T-cell (primary cell): Measurements from ENCODE around the gene SLC35F4. TPM values are rescaled to one million over a fixed set of nuclear protein-coding genes. Genes with fewer than 3 reads are reported as not detected.

Experiments used
- ATAC-seq, 4 experiments: fragments of 200-7000 bp in 3 of 4; fragments of 150-1000 bp in 1 of 4; cut with Tn5 transposase; replicated peaks in 1 of 4; 1 replicate in 3 of 4; 2 replicates in 1 of 4; pipeline ENCODE4 v1.10.0; 2021; ENCODE audit warnings: moderate library complexity in 3 of 4, mild to moderate bottlenecking in 2 of 4, moderate number of reproducible peaks in 1 of 4
- CTCF ChIA-PET, 2 donors: fragments of 300-600 bp; sonication (Branson Sonifier 250); formaldehyde crosslinking; loops; one replicate each; lab custom pipeline; 2022; ENCODE audit warnings: antibody characterized with exemption in 2 of 2; lab: Charles Lee
- POLR2A ChIA-PET, 2 donors: fragments of 300-600 bp; sonication (Branson Sonifier 250); formaldehyde crosslinking; loops; one replicate each; lab custom pipeline; 2022; ENCODE audit warnings: antibody characterized with exemption in 2 of 2; lab: Charles Lee
- DNase-seq, 35 experiments: peaks; one replicate each; pipeline versions ENCODE4 v3.0.0 to v3.0.0-alpha.2; 2013 to 2023
- H3K27ac ChIP-seq: one replicate; pipeline ENCODE4 v1.5.1; 2013; ENCODE audit warnings: low read length
- H3K27me3 ChIP-seq, 2 experiments: replicated peaks in 1 of 2; 1 replicate in 1 of 2; 2 replicates in 1 of 2; pipeline versions ENCODE4 v1.6.1 to v1.7.0; 2013; ENCODE audit warnings: low read length in 1 of 2, mixed read lengths in 1 of 2; ENCODE audit not compliant: control insufficient read depth in 2 of 2, insufficient read depth in 2 of 2; ENCODE audit errors: extremely low read depth in 1 of 2
- H3K36me3 ChIP-seq, 2 donors: 1 replicate in 1 of 2; 2 replicates in 1 of 2; pipeline versions ENCODE4 v1.6.1 to v1.7.0; 2013; ENCODE audit warnings: low read length in 1 of 2; ENCODE audit not compliant: control insufficient read depth in 2 of 2, insufficient read depth in 1 of 2; ENCODE audit errors: extremely low read depth in 1 of 2
- H3K4me1 ChIP-seq, 2 experiments: 1 replicate in 1 of 2; 2 replicates in 1 of 2; pipeline versions ENCODE4 v1.6.1 to v1.7.0; 2013; ENCODE audit warnings: low read length in 2 of 2, mixed read lengths in 1 of 2; ENCODE audit not compliant: insufficient read depth in 2 of 2, control insufficient read depth in 1 of 2; ENCODE audit errors: extremely low read depth in 1 of 2
- H3K4me3 ChIP-seq, 2 donors: 1 replicate in 1 of 2; 2 replicates in 1 of 2; pipeline versions ENCODE4 v1.5.1 to v1.7.0; 2013; ENCODE audit warnings: mild to moderate bottlenecking in 2 of 2, low read length in 1 of 2, moderate library complexity in 1 of 2; ENCODE audit not compliant: control insufficient read depth in 1 of 2; ENCODE audit errors: extremely low read depth in 1 of 2
- H3K9me3 ChIP-seq: 2 replicates; pipeline ENCODE4 v1.7.0; 2013
- H3K27ac Mint-ChIP-seq, 2 donors: one replicate each; pipeline ENCODE4 v1.8.0; 2020 to 2021; ENCODE audit warnings: mild to moderate bottlenecking in 2 of 2, mixed read lengths in 2 of 2
- H3K27me3 Mint-ChIP-seq, 2 donors: one replicate each; pipeline ENCODE4 v1.8.0; 2021 to 2022; ENCODE audit warnings: mixed read lengths in 2 of 2
- H3K36me3 Mint-ChIP-seq: one replicate; pipeline ENCODE4 v1.8.0; 2021; ENCODE audit warnings: mixed read lengths
- H3K4me1 Mint-ChIP-seq, 3 donors: one replicate each; pipeline ENCODE4 v1.8.0; 2020 to 2022; ENCODE audit warnings: mixed read lengths in 3 of 3, mild to moderate bottlenecking in 1 of 3
- H3K4me3 Mint-ChIP-seq, 3 donors: one replicate each; pipeline ENCODE4 v1.8.0; 2020 to 2022; ENCODE audit warnings: mild to moderate bottlenecking in 3 of 3, mixed read lengths in 3 of 3, moderate library complexity in 3 of 3
- H3K9me3 Mint-ChIP-seq, 3 donors: one replicate each; pipeline ENCODE4 v1.8.0; 2020 to 2022; ENCODE audit warnings: mixed read lengths in 3 of 3
- WGBS: methylation state at CpG from one replicate; pipeline ENCODE4 v1.1.5; 2013; ENCODE audit warnings: missing lambda C conversion rate; ENCODE audit not compliant: insufficient coverage; 5-methylcytosine and 5-hydroxymethylcytosine counted together
- total RNA-seq, 35 experiments: library from RNA in 6 of 35; stranded (reverse) in 6 of 35; fragments of 120-200 nt in 1 of 35; gene quantifications; one replicate each; pipeline versions ENCODE4 v1.2.1 to v1.2.4 and lab custom pipeline; 2013 to 2026

Gene SLC35F4
- total RNA-seq, 5 donors from 2014 or later (not counting 1 experiment from before 2014, with no cell fraction given) = not detected

DNA sequence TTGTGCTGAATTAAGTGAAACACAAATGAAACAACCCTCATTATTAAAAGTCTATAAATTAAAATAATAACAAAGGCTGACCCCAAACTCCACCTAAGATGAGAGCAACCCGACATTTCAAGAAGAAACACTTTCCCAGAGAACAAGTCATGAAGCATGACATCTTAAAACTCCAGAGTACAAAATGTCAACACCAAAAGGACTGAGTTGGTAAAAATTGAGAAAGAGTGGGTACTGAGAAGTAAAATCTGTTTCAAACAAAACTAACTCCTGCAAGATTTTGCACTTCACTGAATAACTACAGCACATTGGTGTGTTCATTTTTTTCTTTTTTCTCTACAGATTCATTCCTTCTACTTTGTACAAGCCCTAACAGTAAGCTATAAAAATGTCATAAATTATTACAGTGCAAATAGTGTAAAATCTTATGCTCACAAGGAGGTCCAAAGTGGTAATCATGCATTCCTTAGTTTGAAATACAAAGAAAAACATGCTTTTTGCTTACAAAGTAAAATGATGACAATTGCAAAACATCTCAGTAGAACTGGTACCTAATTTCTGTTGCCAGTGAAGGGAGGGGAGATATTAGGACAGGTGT is 31.8 kb downstream of the SLC35F4 start:
- H3K9me3 ChIP-seq = no peaks in the 10 kb centered on the region
- H3K4me1 Mint-ChIP-seq = no peaks in the 10 kb centered on the region
- no peaks in the 10 kb centered on the region for H3K27me3 ChIP-seq
- H3K27ac Mint-ChIP-seq = no peak overlapping the region
- H3K27ac ChIP-seq = no peak overlapping the region
- H3K36me3 Mint-ChIP-seq = no peaks in the 10 kb centered on the region
- ChIA-PET CTCF (no interaction called here), POLR2A (no interaction called here)
- no peak for DNase-seq
- WGBS = no CpG with 5 or more reads among the region's 1 CpG
- no peak for ATAC-seq
- no peak overlapping the region for H3K4me3 ChIP-seq
- H3K9me3 Mint-ChIP-seq = peaks cover 0 to 1% (median 0%) of the 10 kb centered on the region in 3 donors
- no peak overlapping the region for H3K4me3 Mint-ChIP-seq
- H3K27me3 Mint-ChIP-seq = peaks cover 0 to 16% of the 10 kb centered on the region in 2 donors
- no peaks in the 10 kb centered on the region for H3K36me3 ChIP-seq
- H3K4me1 ChIP-seq = no peaks in the 10 kb centered on the region

GRCh38 chr14:57833323-57833722 is 32.6 kb downstream of the SLC35F4 start:
- peaks cover 0 to 4% (median 0%) of the 10 kb centered on the region in 3 donors for H3K9me3 Mint-ChIP-seq
- H3K36me3 Mint-ChIP-seq = no peaks in the 10 kb centered on the region
- Histone ChIP-seq H3K27me3 (no peaks in the 10 kb centered on the region), H3K4me1 (no peaks in the 10 kb centered on the region), H3K27ac (no peak overlapping the region), H3K4me3 (no peak overlapping the region), H3K9me3 (no peaks in the 10 kb centered on the region), H3K36me3 (no peaks in the 10 kb centered on the region)
- ATAC-seq (no peak), DNase-seq (no peak)
- no peaks in the 10 kb centered on the region for H3K4me1 Mint-ChIP-seq
- 50% methylated on average over 1 of the region's 3 CpGs for WGBS
- peaks cover 0 to 18% of the 10 kb centered on the region in 2 donors for H3K27me3 Mint-ChIP-seq
- no peak overlapping the region for H3K4me3 Mint-ChIP-seq
- CTCF ChIA-PET = no interaction called here
- no peak overlapping the region for H3K27ac Mint-ChIP-seq
- POLR2A ChIA-PET = no interaction called here

- H3K27me3 ChIP-seq = no peaks in the 10 kb centered on the region
- H3K4me3 Mint-ChIP-seq = no peak overlapping the region
- H3K9me3 Mint-ChIP-seq = peaks cover 0 to 4% (median 0%) of the 10 kb centered on the region in 3 donors
- ChIA-PET POLR2A (no interaction called here), CTCF (no interaction called here)
- no peak overlapping the region for H3K4me3 ChIP-seq
- H3K36me3 ChIP-seq = no peaks in the 10 kb centered on the region
- H3K36me3 Mint-ChIP-seq = no peaks in the 10 kb centered on the region
- 0% methylated on average over 1 of the region's 5 CpGs for whole genome bisulfite sequencing
- H3K27me3 Mint-ChIP-seq = peaks cover 0 to 18% of the 10 kb centered on the region in 2 donors
- H3K27ac ChIP-seq = no peak overlapping the region
- ATAC-seq = no peak
- no peak for DNase-seq
- H3K4me1 Mint-ChIP-seq = no peaks in the 10 kb centered on the region
- H3K9me3 ChIP-seq = no peaks in the 10 kb centered on the region
- H3K4me1 ChIP-seq = no peaks in the 10 kb centered on the region
- H3K27ac Mint-ChIP-seq = no peak overlapping the region
Measured at GRCh38 chr14:57831981-57832380, 33.9 kb downstream of the SLC35F4 start.

GRCh38 chr14:57828713-57829112 is 37.2 kb downstream of the SLC35F4 start:
- Mint-ChIP-seq H3K36me3 (no peaks in the 10 kb centered on the region), H3K27ac (no peak overlapping the region), H3K27me3 (peaks cover 4 to 14% of the 10 kb centered on the region in 2 donors), H3K4me1 (no peaks in the 10 kb centered on the region), H3K4me3 (no peak overlapping the region), H3K9me3 (peaks cover 4 to 16% (median 7%) of the 10 kb centered on the region in 3 donors)
- H3K4me1 ChIP-seq = no peaks in the 10 kb centered on the region
- ChIA-PET CTCF (no interaction called here), POLR2A (no interaction called here)
- ATAC-seq = no peak
- no CpG with 5 or more reads among the region's 2 CpGs for WGBS
- H3K27ac ChIP-seq = no peak overlapping the region
- no peaks in the 10 kb centered on the region for H3K27me3 ChIP-seq
- no peak overlapping the region for H3K4me3 ChIP-seq
- H3K36me3 ChIP-seq = no peaks in the 10 kb centered on the region
- no peaks in the 10 kb centered on the region for H3K9me3 ChIP-seq
- no peak for DNase-seq

GRCh38 chr14:57823015-57823660 is 42.8 kb downstream of the SLC35F4 start:
- H3K4me3 ChIP-seq = no peak overlapping the region
- ATAC-seq = no peak
- ChIA-PET POLR2A (no interaction called here), CTCF (no interaction called here)
- H3K4me1 Mint-ChIP-seq = no peaks in the 10 kb centered on the region
- 86% methylated on average over 3 of the region's 4 CpGs for WGBS
- H3K27ac ChIP-seq = no peak overlapping the region
- no peaks in the 10 kb centered on the region for H3K9me3 ChIP-seq
- H3K4me1 ChIP-seq = no peaks in the 10 kb centered on the region
- H3K27ac Mint-ChIP-seq = no peak overlapping the region
- no peak overlapping the region for H3K4me3 Mint-ChIP-seq
- no peaks in the 10 kb centered on the region for H3K36me3 Mint-ChIP-seq
- peaks cover 4 to 7% of the 10 kb centered on the region in 2 donors for H3K27me3 Mint-ChIP-seq
- DNase-seq = no peak
- H3K9me3 Mint-ChIP-seq = peaks cover 4 to 16% (median 7%) of the 10 kb centered on the region in 3 donors
- no peaks in the 10 kb centered on the region for H3K27me3 ChIP-seq
- no peaks in the 10 kb centered on the region for H3K36me3 ChIP-seq

- H3K36me3 Mint-ChIP-seq = no peaks in the 10 kb centered on the region
- POLR2A ChIA-PET = no interaction called here
- no peak overlapping the region for H3K27ac Mint-ChIP-seq
Measured at GRCh38 chr14:57822081-57822480, 43.8 kb downstream of the SLC35F4 start.

More at GRCh38 chr14:57822081-57822480, 43.8 kb downstream of the SLC35F4 start:
- Histone ChIP-seq H3K27me3 (no peaks in the 10 kb centered on the region), H3K4me3 (no peak overlapping the region), H3K4me1 (no peaks in the 10 kb centered on the region), H3K9me3 (no peaks in the 10 kb centered on the region), H3K36me3 (no peaks in the 10 kb centered on the region), H3K27ac (no peak overlapping the region)
- no peak for ATAC-seq
- Mint-ChIP-seq H3K27me3 (peaks cover 4 to 7% of the 10 kb centered on the region in 2 donors), H3K4me1 (no peaks in the 10 kb centered on the region), H3K9me3 (peaks cover 4 to 16% (median 7%) of the 10 kb centered on the region in 3 donors), H3K4me3 (no peak overlapping the region)
- DNase-seq = no peak
- CTCF ChIA-PET = no interaction called here
